Retinal pigment epithelial cell (primary cell): Measurements from ENCODE around the gene FHOD3.

Experiments used
- DNase-seq: peaks from one replicate; pipeline ENCODE4 v3.0.0-alpha.2; 2010; ENCODE audit warnings: low read depth
- H3K4me3 ChIP-seq: 2 replicates; pipeline ENCODE4 v1.5.1; 2011; ENCODE audit warnings: mild to moderate bottlenecking, low read length, control low read depth, moderate library complexity
- CTCF ChIP-seq: conservative IDR thresholded peaks from 2 replicates; pipeline ENCODE4 v1.5.1; 2011; ENCODE audit warnings: low read depth, low read length, control low read depth, inconsistent platforms

FHOD3 gene

DNA sequence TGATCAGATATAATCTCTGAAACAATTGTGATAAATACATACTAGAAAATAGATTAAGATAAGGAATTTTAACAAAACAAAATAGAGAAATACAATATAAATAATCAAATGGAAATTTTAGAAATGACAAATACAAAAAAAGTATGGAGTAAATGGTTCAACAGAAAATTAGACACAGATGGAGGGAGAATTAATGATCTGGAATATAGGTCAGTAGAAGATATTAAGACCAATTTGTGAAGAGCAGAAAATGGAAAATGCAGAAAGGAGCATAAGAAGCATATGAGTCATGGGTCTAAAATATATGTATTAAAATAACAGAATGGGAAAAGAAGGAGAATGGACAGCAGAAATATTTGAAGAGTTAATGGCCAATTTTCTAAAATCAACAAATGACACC, 44.4 kb downstream of the FHOD3 start:
- no peak for TF ChIP-seq CTCF
- no peak for DNase-seq

GRCh38 chr18:36348331-36348730, 50.8 kb downstream of the FHOD3 start:
- no peak for DNase-seq
- no peak overlapping the region for H3K4me3 ChIP-seq
- TF ChIP-seq CTCF = no peak

More for the DNA sequence above, 44.4 kb downstream of the FHOD3 start:
- no peak overlapping the region for H3K4me3 ChIP-seq

- no peak for DNase-seq
- H3K4me3 ChIP-seq = no peak overlapping the region
- no peak for TF ChIP-seq CTCF
These were observed 51.5 kb downstream of the FHOD3 start for GRCh38 chr18:36348971-36349417.

DNA sequence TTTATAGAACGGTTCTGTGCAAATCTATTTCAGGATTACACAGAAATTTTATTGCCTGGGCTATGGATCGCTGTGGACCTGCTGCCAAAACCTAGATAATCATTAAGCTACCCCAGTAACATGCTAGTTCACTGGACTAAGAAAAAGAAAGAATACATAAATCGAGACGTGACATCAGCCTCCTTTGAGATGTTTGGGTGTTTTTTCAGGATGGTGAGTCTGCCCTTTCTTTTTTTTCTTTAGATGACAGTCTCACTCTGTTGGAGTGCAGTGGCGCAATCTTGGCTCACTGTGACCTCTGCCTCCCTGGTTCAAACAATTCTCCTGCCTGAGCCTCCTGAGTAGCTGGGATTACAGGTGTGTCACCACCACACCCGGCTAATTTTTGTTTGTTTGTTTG, 52.0 kb downstream of the FHOD3 start:
- TF ChIP-seq CTCF = no peak
- no peak overlapping the region for H3K4me3 ChIP-seq
- no peak for DNase-seq

DNA sequence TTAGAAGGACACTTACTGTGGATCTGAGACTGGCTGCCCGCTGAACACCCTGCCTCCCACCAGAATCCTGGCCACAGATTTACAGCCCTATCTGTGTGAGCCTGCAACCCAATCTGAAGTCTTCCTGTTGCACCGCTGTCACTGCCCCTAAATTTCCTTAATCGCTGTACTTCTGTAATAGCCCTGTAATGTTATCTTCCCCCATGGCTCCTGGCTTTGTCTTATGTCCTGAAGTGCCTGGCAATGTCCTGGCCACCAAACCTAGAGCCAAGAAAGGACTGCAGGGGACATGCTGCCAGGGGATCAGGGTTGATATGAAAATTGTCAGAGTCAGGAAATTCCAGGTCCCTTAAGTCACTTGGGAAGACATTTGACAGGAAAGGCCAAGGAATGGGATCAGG, 52.7 kb downstream of the FHOD3 start:
- DNase-seq = no peak
- no peak overlapping the region for H3K4me3 ChIP-seq

GRCh38 chr18:36350839-36351469, 53.4 kb downstream of the FHOD3 start:
- no peak for DNase-seq
- TF ChIP-seq CTCF = no peak
- H3K4me3 ChIP-seq = no peak overlapping the region

More for the DNA sequence above, 52.7 kb downstream of the FHOD3 start:
- TF ChIP-seq CTCF = no peak

DNA sequence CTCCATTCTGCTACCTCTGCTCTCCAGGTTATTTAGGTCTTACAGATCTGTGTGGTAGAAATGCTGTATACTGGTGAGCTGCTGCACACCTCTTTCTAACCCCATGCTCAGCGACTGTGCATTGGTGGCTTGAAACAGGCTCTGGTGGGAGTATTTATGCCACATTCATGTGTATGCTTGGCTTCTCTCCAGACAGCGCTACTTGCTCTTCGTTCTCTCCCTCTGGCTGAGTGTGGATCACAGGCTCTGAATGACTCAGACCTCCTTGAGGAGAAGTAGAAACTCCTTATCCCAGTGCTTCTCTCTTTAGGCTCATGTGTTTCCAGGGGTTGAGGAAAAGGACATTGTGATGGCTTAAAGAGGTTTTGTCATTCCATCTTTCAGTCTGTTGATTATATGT, 54.9 kb downstream of the FHOD3 start:
- no peak overlapping the region for H3K4me3 ChIP-seq
- no peak for TF ChIP-seq CTCF
- DNase-seq = peak; percentile 95
